Hepatocyte (in vitro differentiated cells): Measurements from ENCODE around the gene COL6A3. TPM values are rescaled to one million over a fixed set of nuclear protein-coding genes. Genes with fewer than 3 reads are reported as not detected.

ENCODE experiments used
- DNase-seq: peaks from one replicate; pipeline ENCODE4 v3.0.0-alpha.2; 2016; ENCODE audit warnings: low spot score
- H2AFZ ChIP-seq: fragments of 200-600 bp; sonication (generic); 2 replicates; pipeline ENCODE4 v1.6.0; 2016; ENCODE audit warnings: antibody characterized with exemption, mild to moderate bottlenecking
- H3K27ac ChIP-seq: fragments of 200-600 bp; sonication (generic); 2 replicates; pipeline ENCODE4 v1.5.1; 2016; ENCODE audit warnings: mild to moderate bottlenecking
- H3K27me3 ChIP-seq: fragments of 200-600 bp; sonication (generic); 2 replicates; pipeline ENCODE4 v1.6.1; 2016
- H3K36me3 ChIP-seq: fragments of 200-600 bp; sonication (generic); replicated peaks from 2 replicates; pipeline ENCODE4 v1.5.1; 2016; ENCODE audit warnings: low read depth; ENCODE audit not compliant: insufficient read depth
- H3K4me1 ChIP-seq: fragments of 200-600 bp; sonication (generic); 2 replicates; pipeline ENCODE4 v1.5.1; 2016; ENCODE audit warnings: mild to moderate bottlenecking, moderate library complexity; ENCODE audit not compliant: insufficient read depth
- H3K4me2 ChIP-seq: fragments of 200-600 bp; sonication (generic); 2 replicates; pipeline ENCODE4 v1.6.0; 2016
- H3K4me3 ChIP-seq: fragments of 200-600 bp; sonication (generic); 2 replicates; pipeline ENCODE4 v1.5.1; 2016; ENCODE audit warnings: mild to moderate bottlenecking
- H3K79me2 ChIP-seq: fragments of 200-600 bp; sonication (generic); 2 replicates; pipeline ENCODE4 v1.6.0; 2017; ENCODE audit warnings: mild to moderate bottlenecking
- H3K9me2 ChIP-seq: fragments of 200-600 bp; sonication (generic); replicated peaks from 2 replicates; pipeline ENCODE4 v1.6.0; 2017; ENCODE audit warnings: mild to moderate bottlenecking; ENCODE audit not compliant: insufficient read depth
- H3K9me3 ChIP-seq: fragments of 200-600 bp; sonication (generic); 2 replicates; pipeline ENCODE4 v1.5.1; 2016; ENCODE audit warnings: low read depth, mild to moderate bottlenecking
- H4K20me1 ChIP-seq: fragments of 200-600 bp; sonication (generic); 2 replicates; pipeline ENCODE4 v1.6.0; 2016; ENCODE audit warnings: mild to moderate bottlenecking; ENCODE audit not compliant: insufficient read depth, poor library complexity, severe bottlenecking
- CTCF ChIP-seq: fragments of 200-600 bp; sonication (generic); IDR thresholded peaks from 2 replicates; pipeline ENCODE4 v1.5.1; 2016; ENCODE audit warnings: antibody characterized with exemption, mild to moderate bottlenecking; ENCODE audit not compliant: poor library complexity
- EZH2 ChIP-seq: fragments of 200-600 bp; sonication (generic); IDR thresholded peaks from 2 replicates; pipeline ENCODE4 v1.6.1; 2016; ENCODE audit warnings: antibody characterized with exemption, mild to moderate bottlenecking, borderline replicate concordance
- EZH2phosphoT487 ChIP-seq: fragments of 200-600 bp; sonication (generic); IDR thresholded peaks from one replicate; pipeline ENCODE4 v1.6.1; 2018; ENCODE audit warnings: antibody characterized with exemption, mild to moderate bottlenecking, low read depth, moderate library complexity; ENCODE audit not compliant: unreplicated experiment, severe bottlenecking
- WGBS: methylation state at CpG from one replicate; pipeline ENCODE4 v1.1.6; 2016; ENCODE audit warnings: low lambda C conversion rate; ENCODE audit errors: missing lambda C conversion rate; 5-methylcytosine and 5-hydroxymethylcytosine counted together
- polyA plus RNA-seq: library from polyadenylated mRNA; unstranded; fragments of >200 nt; fragmentation: Nextera tagmentation; extraction: Ambion mirVana; gene quantifications from 2 replicates; pipeline ENCODE4 v1.2.1, GENCODE V29; 2016
- total RNA-seq: library from RNA; depleted of rRNA; stranded (reverse); fragments of >200 nt; gene quantifications from 2 replicates; pipeline ENCODE4 v1.2.3, GENCODE V29; 2014

COL6A3 gene
- total and polyA plus RNA-seq, 2 experiments from 2014 or later, result 80.7 to 250 TPM

- Histone ChIP-seq H3K36me3 (no peaks in the 10 kb centered on the region), H3K79me2 (no peaks in the 10 kb centered on the region), H3K4me1 (peaks cover 26% of the 10 kb centered on the region), H3K4me3 (no peak overlapping the region), H4K20me1 (no peaks in the 10 kb centered on the region), H3K9me3 (no peaks in the 10 kb centered on the region), H3K27me3 (no peaks in the 10 kb centered on the region), H3K4me2 (peak overlapping the region; percentile 49), H2AFZ (no peak overlapping the region), H3K9me2 (no peaks in the 10 kb centered on the region), H3K27ac (peak overlapping the region; percentile 20)
- 18% methylated on average over 3 of the region's 3 CpGs for WGBS
- no peak for TF ChIP-seq CTCF
- TF ChIP-seq EZH2phosphoT487, result no peak
- no peak for TF ChIP-seq EZH2
- DNase-seq, result no peak
These were observed 11.4 kb upstream of the COL6A3 start for GRCh38 chr2:237425320-237425719.

GRCh38 chr2:237424544-237424943, 10.6 kb upstream of the COL6A3 start:
- H3K27me3 ChIP-seq, result no peaks in the 10 kb centered on the region
- no peak overlapping the region for H3K4me2 ChIP-seq
- DNase-seq, result no peak
- peaks cover 26% of the 10 kb centered on the region for H3K4me1 ChIP-seq
- H2AFZ ChIP-seq, result no peak overlapping the region
- no peaks in the 10 kb centered on the region for H3K9me3 ChIP-seq
- no peak overlapping the region for H3K4me3 ChIP-seq
- H3K36me3 ChIP-seq, result no peaks in the 10 kb centered on the region
- H3K27ac ChIP-seq, result peak overlapping the region; percentile 1
- no peaks in the 10 kb centered on the region for H3K9me2 ChIP-seq
- WGBS, result 81% methylated on average over 2 of the region's 2 CpGs
- H3K79me2 ChIP-seq, result no peaks in the 10 kb centered on the region
- TF ChIP-seq EZH2phosphoT487, result no peak
- no peak for TF ChIP-seq CTCF
- no peak for TF ChIP-seq EZH2
- H4K20me1 ChIP-seq, result no peaks in the 10 kb centered on the region

GRCh38 chr2:237423891-237424290, 9.9 kb upstream of the COL6A3 start:
- H3K4me1 ChIP-seq, result peaks cover 26% of the 10 kb centered on the region
- no peaks in the 10 kb centered on the region for H3K9me3 ChIP-seq
- 76% methylated on average over 2 of the region's 2 CpGs for WGBS
- H3K27me3 ChIP-seq, result no peaks in the 10 kb centered on the region
- H3K4me2 ChIP-seq, result no peak overlapping the region
- no peak overlapping the region for H3K4me3 ChIP-seq
- no peak overlapping the region for H2AFZ ChIP-seq
- no peaks in the 10 kb centered on the region for H4K20me1 ChIP-seq
- H3K9me2 ChIP-seq, result no peaks in the 10 kb centered on the region
- TF ChIP-seq EZH2 (no peak), EZH2phosphoT487 (no peak), CTCF (no peak)
- no peaks in the 10 kb centered on the region for H3K36me3 ChIP-seq
- H3K27ac ChIP-seq, result peak overlapping the region; percentile 1
- no peaks in the 10 kb centered on the region for H3K79me2 ChIP-seq
- DNase-seq, result no peak

- Histone ChIP-seq H3K4me3 (no peak overlapping the region), H3K36me3 (no peaks in the 10 kb centered on the region), H3K9me2 (no peaks in the 10 kb centered on the region), H3K4me2 (no peak overlapping the region), H3K4me1 (peaks cover 26% of the 10 kb centered on the region), H3K9me3 (no peaks in the 10 kb centered on the region), H3K27me3 (no peaks in the 10 kb centered on the region), H3K27ac (no peak overlapping the region), H3K79me2 (no peaks in the 10 kb centered on the region), H2AFZ (no peak overlapping the region), H4K20me1 (no peaks in the 10 kb centered on the region)
- 92% methylated on average over 10 of the region's 10 CpGs for WGBS
- DNase-seq, result no peak
- TF ChIP-seq EZH2phosphoT487 (no peak), EZH2 (no peak), CTCF (no peak)
These were observed 8.3 kb upstream of the COL6A3 start for GRCh38 chr2:237422309-237422708.
